Stimulated activated CD8-positive, alpha-beta memory T cell treated with anti-CD3 and anti-CD28 coated beads, Interleukin-15, amount 100 ng/mL, for 4 hours (primary cell): Measurements from ENCODE around the gene SBNO2.

Experiments used
- DNase-seq, 2 donors: peaks; one replicate each; pipeline ENCODE4 v3.0.0-alpha.2; 2020; ENCODE audit warnings: low read depth in 2 of 2

Gene SBNO2

GRCh38 chr19:1167687-1168571, 6.1 kb downstream of the SBNO2 start:
- DNase-seq: no peak

- DNase-seq: no peak
Observed at GRCh38 chr19:1166872-1167573, 7.0 kb downstream of the SBNO2 start.

GRCh38 chr19:1164684-1165531, 9.2 kb downstream of the SBNO2 start:
- no peak for DNase-seq

GRCh38 chr19:1163934-1164683, 10.0 kb downstream of the SBNO2 start:
- no peak for DNase-seq

- DNase-seq: no peak
Observed at GRCh38 chr19:1163283-1163933, 10.7 kb downstream of the SBNO2 start.

GRCh38 chr19:1162404-1163282, 11.4 kb downstream of the SBNO2 start:
- DNase-seq: no peak

- no peak for DNase-seq
Observed at GRCh38 chr19:1161716-1162115, 12.4 kb downstream of the SBNO2 start.

GRCh38 chr19:1159864-1160595, 14.0 kb downstream of the SBNO2 start:
- no peak for DNase-seq

GRCh38 chr19:1158885-1159448, 15.1 kb downstream of the SBNO2 start:
- no peak for DNase-seq

- no peak for DNase-seq
Observed at GRCh38 chr19:1157931-1158884, 15.9 kb downstream of the SBNO2 start.

- DNase-seq: no peak
Observed at GRCh38 chr19:1156830-1157615, 17.0 kb downstream of the SBNO2 start.

- no peak for DNase-seq
Observed at GRCh38 chr19:1156305-1156801, 17.7 kb downstream of the SBNO2 start.

- no peak for DNase-seq
Observed at GRCh38 chr19:1155352-1156304, 18.4 kb downstream of the SBNO2 start.

GRCh38 chr19:1154731-1155351, 19.2 kb downstream of the SBNO2 start:
- DNase-seq: no peak
